Right atrium auricular region (tissue), 2 donors: ENCODE results near the gene ARID3B. TPM values are rescaled to one million over a fixed set of nuclear protein-coding genes. Genes with fewer than 3 reads are reported as not detected.

Experiments
- DNase-seq: peaks from one replicate; pipeline ENCODE4 v3.0.0-alpha.2; 2019; ENCODE audit warnings: low spot score
- H3K27ac ChIP-seq, 2 donors: fragments of 200-600 bp; sonication (generic); 1 replicate in 1 of 2; 2 replicates in 1 of 2; pipeline ENCODE4 v1.5.1; 2016 to 2019
- H3K27me3 ChIP-seq, 2 donors: fragments of 200-600 bp; sonication (generic); one replicate each; pipeline versions ENCODE4 v1.5.1 to v1.6.0; 2017 to 2019
- H3K36me3 ChIP-seq: fragments of 200-600 bp; sonication (generic); one replicate; pipeline ENCODE4 v1.5.1; 2016
- H3K4me1 ChIP-seq, 2 donors: fragments of 200-600 bp; sonication (generic); one replicate each; pipeline versions ENCODE4 v1.5.1 to v1.6.0; 2017 to 2019
- H3K4me3 ChIP-seq, 2 donors: fragments of 200-600 bp; sonication (generic); 1 replicate in 1 of 2; 2 replicates in 1 of 2; pipeline ENCODE4 v1.5.1; 2017 to 2019; ENCODE audit warnings: mild to moderate bottlenecking in 1 of 2, moderate library complexity in 1 of 2
- H3K9me3 ChIP-seq, 2 donors: fragments of 200-600 bp; sonication (generic); one replicate each; pipeline ENCODE4 v1.5.1; 2019
- CTCF ChIP-seq, 2 donors: fragments of 200-600 bp; sonication (generic); IDR thresholded peaks; one replicate each; pipeline ENCODE4 v1.5.1; 2019; ENCODE audit warnings: antibody characterized with exemption in 2 of 2
- total RNA-seq, 2 donors: library from RNA; depleted of rRNA; stranded (reverse); fragments of >200 nt; gene quantifications; one replicate each; pipeline ENCODE4 v1.1.0, GENCODE V29; 2016

Gene ARID3B
- total RNA-seq, 2 donors from 2014 or later, result 1.8 to 3.5 TPM

GRCh38 chr15:74549816-74550215 lies 8.8 kb downstream of the ARID3B start:
- Histone ChIP-seq H3K36me3 (no peaks in the 10 kb centered on the region), H3K27ac (no peak overlapping the region), H3K27me3 (no peaks in the 10 kb centered on the region), H3K4me3 (no peak overlapping the region), H3K9me3 (no peaks in the 10 kb centered on the region), H3K4me1 (peaks cover 0 to 29% of the 10 kb centered on the region in 2 donors)
- DNase-seq, result no peak
- no peak for TF ChIP-seq CTCF (IDR thresholded peaks at IDR 0.05)

- H3K9me3 ChIP-seq, result no peaks in the 10 kb centered on the region
- H3K27ac ChIP-seq, result no peak overlapping the region
- no peak overlapping the region for H3K4me3 ChIP-seq
- DNase-seq, result no peak
- no peaks in the 10 kb centered on the region for H3K27me3 ChIP-seq
- no peak for TF ChIP-seq CTCF (IDR thresholded peaks at IDR 0.05)
- no peaks in the 10 kb centered on the region for H3K36me3 ChIP-seq
- peaks cover 0 to 12% of the 10 kb centered on the region in 2 donors for H3K4me1 ChIP-seq
These were observed 10.7 kb downstream of the ARID3B start for GRCh38 chr15:74551714-74552113.

GRCh38 chr15:74552773-74553441 lies 11.9 kb downstream of the ARID3B start:
- H3K4me3 ChIP-seq, result no peak overlapping the region
- DNase-seq, result no peak
- TF ChIP-seq CTCF (IDR thresholded peaks at IDR 0.05), result no peak
- no peaks in the 10 kb centered on the region for H3K27me3 ChIP-seq
- H3K4me1 ChIP-seq, result peaks cover 0 to 3% of the 10 kb centered on the region in 2 donors
- no peaks in the 10 kb centered on the region for H3K36me3 ChIP-seq
- no peaks in the 10 kb centered on the region for H3K9me3 ChIP-seq
- H3K27ac ChIP-seq, result no peak overlapping the region

- H3K36me3 ChIP-seq, result no peaks in the 10 kb centered on the region
- H3K27me3 ChIP-seq, result no peaks in the 10 kb centered on the region
- no peak for DNase-seq
- no peak overlapping the region for H3K27ac ChIP-seq
- no peaks in the 10 kb centered on the region for H3K9me3 ChIP-seq
- H3K4me3 ChIP-seq, result no peak overlapping the region
- H3K4me1 ChIP-seq, result no peaks in the 10 kb centered on the region
- no peak for TF ChIP-seq CTCF (IDR thresholded peaks at IDR 0.05)
These were observed 14.2 kb downstream of the ARID3B start for GRCh38 chr15:74555192-74555591.

- Histone ChIP-seq H3K27me3 (no peaks in the 10 kb centered on the region), H3K4me1 (no peaks in the 10 kb centered on the region), H3K9me3 (no peaks in the 10 kb centered on the region), H3K36me3 (no peaks in the 10 kb centered on the region), H3K27ac (no peak overlapping the region), H3K4me3 (no peak overlapping the region)
- no peak for DNase-seq
- TF ChIP-seq CTCF (IDR thresholded peaks at IDR 0.05), result no peak
These were observed 17.7 kb downstream of the ARID3B start for GRCh38 chr15:74558706-74559105.

- H3K36me3 ChIP-seq, result no peaks in the 10 kb centered on the region
- H3K4me3 ChIP-seq, result no peak overlapping the region
- TF ChIP-seq CTCF (IDR thresholded peaks at IDR 0.05), result no peak
- no peaks in the 10 kb centered on the region for H3K4me1 ChIP-seq
- no peak for DNase-seq
- no peak overlapping the region for H3K27ac ChIP-seq
- H3K9me3 ChIP-seq, result no peaks in the 10 kb centered on the region
- H3K27me3 ChIP-seq, result no peaks in the 10 kb centered on the region
These were observed 22.4 kb downstream of the ARID3B start for GRCh38 chr15:74563442-74563841.
